CD14-positive monocyte (primary cell): Measurements from ENCODE around the gene ARHGAP15. TPM values are rescaled to one million over a fixed set of nuclear protein-coding genes. Genes with fewer than 3 reads are reported as not detected.

Experiments used
- DNase-seq, 3 donors: peaks; one replicate each; pipeline ENCODE4 v3.0.0-alpha.2; 2011 to 2022
- H2AFZ ChIP-seq: 2 replicates; pipeline ENCODE4 v1.6.0; 2012; ENCODE audit warnings: mild to moderate bottlenecking, low read depth, low read length, inconsistent platforms; ENCODE audit not compliant: insufficient read depth, poor library complexity, severe bottlenecking
- H3K27ac ChIP-seq, 2 donors: 1 replicate in 1 of 2; 2 replicates in 1 of 2; pipeline ENCODE4 v1.5.1; 2012 to 2013; ENCODE audit warnings: low read length in 2 of 2, control low read depth in 1 of 2, inconsistent platforms in 1 of 2, low read depth in 1 of 2, mild to moderate bottlenecking in 1 of 2
- H3K27me3 ChIP-seq, 2 donors: one replicate each; pipeline versions ENCODE4 v1.6.0 to v1.6.1; 2011 to 2013; ENCODE audit warnings: low read length in 2 of 2; ENCODE audit not compliant: control insufficient read depth in 2 of 2, insufficient read depth in 2 of 2
- H3K36me3 ChIP-seq, 2 donors: replicated peaks in 1 of 2; 1 replicate in 1 of 2; 2 replicates in 1 of 2; pipeline versions ENCODE4 v1.5.1 to v1.6.1; 2012 to 2013; ENCODE audit warnings: low read length in 2 of 2, control low read depth in 1 of 2, inconsistent platforms in 1 of 2, mild to moderate bottlenecking in 1 of 2; ENCODE audit not compliant: insufficient read depth in 2 of 2, control insufficient read depth in 1 of 2
- H3K4me1 ChIP-seq, 2 donors: 1 replicate in 1 of 2; 2 replicates in 1 of 2; pipeline versions ENCODE4 v1.5.1 to v1.6.1; 2012 to 2013; ENCODE audit warnings: low read length in 2 of 2, control low read depth in 1 of 2, inconsistent platforms in 1 of 2, mild to moderate bottlenecking in 1 of 2, moderate library complexity in 1 of 2; ENCODE audit not compliant: insufficient read depth in 2 of 2, control insufficient read depth in 1 of 2
- H3K4me2 ChIP-seq: replicated peaks from 2 replicates; pipeline ENCODE3; 2012; ENCODE audit warnings: low read length, moderate library complexity, mild to moderate bottlenecking; ENCODE audit not compliant: poor library complexity, severe bottlenecking; ENCODE audit errors: extremely low read depth
- H3K4me3 ChIP-seq, 3 experiments: fragments of 200-600 bp in 1 of 3; sonication (generic) in 1 of 3; replicated peaks in 1 of 3; 1 replicate in 2 of 3; 2 replicates in 1 of 3; pipeline ENCODE4 v1.5.1; 2011 to 2013; ENCODE audit warnings: low read length in 3 of 3, mild to moderate bottlenecking in 3 of 3, control low read depth in 2 of 3, low read depth in 2 of 3, inconsistent platforms in 1 of 3, moderate library complexity in 1 of 3
- H3K79me2 ChIP-seq: 2 replicates; pipeline ENCODE4 v1.6.0; 2012; ENCODE audit warnings: mild to moderate bottlenecking, control low read depth, inconsistent platforms, low read length, moderate library complexity; ENCODE audit not compliant: insufficient read depth
- H3K9ac ChIP-seq: 2 replicates; pipeline ENCODE4 v1.6.0; 2017; ENCODE audit warnings: low read length, mild to moderate bottlenecking; ENCODE audit not compliant: insufficient read depth, poor library complexity, severe bottlenecking
- H3K9me3 ChIP-seq, 2 donors: replicated peaks in 1 of 2; 1 replicate in 1 of 2; 2 replicates in 1 of 2; pipeline versions ENCODE4 v1.5.1 to v1.6.1; 2012 to 2013; ENCODE audit warnings: low read length in 2 of 2, control low read depth in 1 of 2; ENCODE audit not compliant: control insufficient read depth in 1 of 2, insufficient read depth in 1 of 2
- H4K20me1 ChIP-seq: 2 replicates; pipeline ENCODE4 v1.6.0; 2012; ENCODE audit warnings: mild to moderate bottlenecking, low read length, control low read depth, moderate library complexity; ENCODE audit not compliant: insufficient read depth
- H3K27ac Mint-ChIP-seq, 7 donors: one replicate each; pipeline ENCODE4 v1.8.0; 2020; ENCODE audit warnings: mild to moderate bottlenecking in 7 of 7, mixed read lengths in 7 of 7, moderate library complexity in 6 of 7, inconsistent platforms in 2 of 7
- H3K27me3 Mint-ChIP-seq, 3 donors: one replicate each; pipeline ENCODE4 v1.8.0; 2021 to 2022; ENCODE audit warnings: low read depth in 3 of 3, mild to moderate bottlenecking in 3 of 3, mixed read lengths in 3 of 3, moderate library complexity in 3 of 3, inconsistent platforms in 1 of 3
- H3K36me3 Mint-ChIP-seq, 2 donors: one replicate each; pipeline ENCODE4 v1.8.0; 2020; ENCODE audit warnings: mixed read lengths in 2 of 2, inconsistent platforms in 1 of 2, mild to moderate bottlenecking in 1 of 2
- H3K4me1 Mint-ChIP-seq: one replicate; pipeline ENCODE4 v1.8.0; 2020; ENCODE audit warnings: mild to moderate bottlenecking, mixed read lengths
- H3K4me3 Mint-ChIP-seq, 2 donors: one replicate each; pipeline ENCODE4 v1.8.0; 2020; ENCODE audit warnings: mild to moderate bottlenecking in 2 of 2, mixed read lengths in 2 of 2, moderate library complexity in 1 of 2
- H3K9me3 Mint-ChIP-seq, 7 donors: one replicate each; pipeline ENCODE4 v1.8.0; 2020 to 2022; ENCODE audit warnings: mixed read lengths in 7 of 7, mild to moderate bottlenecking in 6 of 7, moderate library complexity in 6 of 7, inconsistent platforms in 2 of 7
- WGBS: methylation state at CpG from one replicate; pipeline ENCODE4 v1.1.5; 2013; ENCODE audit warnings: missing lambda C conversion rate; ENCODE audit not compliant: insufficient coverage; 5-methylcytosine and 5-hydroxymethylcytosine counted together
- intact Hi-C, 2 donors: fragments of 100-400 bp; cut with micrococcal nuclease; formaldehyde crosslinking; loops; one replicate each; pipeline versions ENCODE4 v1.15.0 to v1.15.1; 2023
- polyA plus RNA-seq, 3 donors: library from polyadenylated mRNA; depleted of rRNA in 1 of 3; unstranded in 2 of 3; stranded (reverse) in 1 of 3; fragments of 300-500 nt in 2 of 3; fragments of >200 nt in 1 of 3; fragmentation: Illumina TruSeq in 2 of 3; gene quantifications; 1 replicate in 2 of 3; 2 replicates in 1 of 3; pipeline ENCODE4 v1.2.3, GENCODE V29; 2012 to 2021
- TF ChIP-seq, protein P1 (sequence below): fragments of 200-600 bp; IDR thresholded peaks from one replicate; pipeline ENCODE4 v1.8.0; 2022; ENCODE audit warnings: antibody characterized with exemption, mild to moderate bottlenecking

Gene ARHGAP15
- polyA plus RNA-seq, 3 donors, result 35.4 to 50.9 (median 50.7) TPM

DNA sequence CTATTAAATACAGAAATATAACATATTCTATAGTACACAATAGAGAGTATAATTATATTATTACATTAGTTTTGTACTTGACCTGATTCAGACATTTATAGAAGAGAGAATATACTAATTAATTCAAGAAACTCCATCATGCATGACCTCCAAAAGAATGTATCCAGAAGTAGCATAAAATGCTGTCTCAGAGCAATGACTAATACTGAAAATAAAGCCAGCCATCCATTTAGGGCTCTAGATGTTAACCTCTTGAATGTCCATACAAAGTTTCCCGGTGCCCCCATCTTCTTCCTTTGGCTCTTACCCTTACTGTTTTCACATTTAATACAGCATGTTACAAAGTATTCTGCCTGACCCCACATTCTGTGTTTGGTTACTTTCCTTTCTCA lies 102.0 kb downstream of the ARHGAP15 start:
- Histone ChIP-seq H3K27me3 (no peaks in the 10 kb centered on the region), H3K36me3 (peaks cover 38 to 76% of the 10 kb centered on the region in 2 donors), H3K4me3 (no peak overlapping the region), H2AFZ (no peak overlapping the region), H4K20me1 (peaks cover 5% of the 10 kb centered on the region), H3K27ac (no peak overlapping the region), H3K4me2 (no peak overlapping the region), H3K4me1 (no peaks in the 10 kb centered on the region), H3K9ac (no peak overlapping the region), H3K79me2 (peaks cover 21% of the 10 kb centered on the region), H3K9me3 (peaks cover 7 to 14% of the 10 kb centered on the region in 2 donors)
- intact Hi-C loops, result no loop called here
- no peaks in the 10 kb centered on the region for H3K4me1 Mint-ChIP-seq
- H3K9me3 Mint-ChIP-seq, result peaks cover 3 to 20% (median 15%) of the 10 kb centered on the region in 7 donors
- peaks cover 60 to 68% of the 10 kb centered on the region in 2 donors for H3K36me3 Mint-ChIP-seq
- peak overlapping the region in 2 of 7 donors; percentile 43 to 54 for H3K27ac Mint-ChIP-seq
- no peaks in the 10 kb centered on the region for H3K27me3 Mint-ChIP-seq
- TF ChIP-seq, protein P1, sequence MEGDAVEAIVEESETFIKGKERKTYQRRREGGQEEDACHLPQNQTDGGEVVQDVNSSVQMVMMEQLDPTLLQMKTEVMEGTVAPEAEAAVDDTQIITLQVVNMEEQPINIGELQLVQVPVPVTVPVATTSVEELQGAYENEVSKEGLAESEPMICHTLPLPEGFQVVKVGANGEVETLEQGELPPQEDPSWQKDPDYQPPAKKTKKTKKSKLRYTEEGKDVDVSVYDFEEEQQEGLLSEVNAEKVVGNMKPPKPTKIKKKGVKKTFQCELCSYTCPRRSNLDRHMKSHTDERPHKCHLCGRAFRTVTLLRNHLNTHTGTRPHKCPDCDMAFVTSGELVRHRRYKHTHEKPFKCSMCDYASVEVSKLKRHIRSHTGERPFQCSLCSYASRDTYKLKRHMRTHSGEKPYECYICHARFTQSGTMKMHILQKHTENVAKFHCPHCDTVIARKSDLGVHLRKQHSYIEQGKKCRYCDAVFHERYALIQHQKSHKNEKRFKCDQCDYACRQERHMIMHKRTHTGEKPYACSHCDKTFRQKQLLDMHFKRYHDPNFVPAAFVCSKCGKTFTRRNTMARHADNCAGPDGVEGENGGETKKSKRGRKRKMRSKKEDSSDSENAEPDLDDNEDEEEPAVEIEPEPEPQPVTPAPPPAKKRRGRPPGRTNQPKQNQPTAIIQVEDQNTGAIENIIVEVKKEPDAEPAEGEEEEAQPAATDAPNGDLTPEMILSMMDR, result no peak
- no peak for DNase-seq
- 50% methylated on average over 1 of the region's 1 CpG for WGBS
- no peak overlapping the region for H3K4me3 Mint-ChIP-seq

DNA sequence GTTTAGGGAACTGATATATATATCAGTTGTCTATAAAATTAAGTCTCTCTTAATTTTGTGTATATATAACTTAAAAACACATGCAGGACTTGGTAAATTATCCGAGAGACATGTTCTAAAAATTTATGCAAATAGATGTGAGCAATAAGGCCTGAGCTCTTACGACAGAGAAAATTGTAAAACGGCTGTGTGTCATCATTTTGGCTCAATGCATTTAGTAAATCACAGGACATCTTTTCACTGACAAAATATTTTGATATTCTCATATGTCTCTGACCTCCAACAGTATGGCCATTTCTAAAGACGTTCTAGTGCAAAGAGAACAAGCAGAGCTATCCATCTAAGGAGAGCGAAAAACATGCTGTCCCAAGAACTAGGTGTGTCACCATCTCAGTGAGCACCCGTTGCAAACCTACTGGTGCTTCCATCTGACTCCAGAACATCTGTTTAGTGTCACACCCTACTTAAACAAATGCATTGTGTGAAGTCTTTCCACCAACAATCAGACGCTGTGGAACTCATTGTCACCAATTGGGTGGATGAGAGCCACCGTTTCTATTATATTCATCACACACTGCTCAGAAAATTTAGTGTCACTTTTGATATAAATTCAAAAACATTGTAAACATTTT lies 108.0 kb downstream of the ARHGAP15 start:
- TF ChIP-seq, protein P1, result no peak
- Histone ChIP-seq H3K27ac (no peak overlapping the region), H2AFZ (no peak overlapping the region), H3K36me3 (peaks cover 21 to 60% of the 10 kb centered on the region in 2 donors), H3K27me3 (no peaks in the 10 kb centered on the region), H3K9ac (no peak overlapping the region), H3K4me1 (no peaks in the 10 kb centered on the region), H3K4me2 (no peak overlapping the region), H3K79me2 (peaks cover 25% of the 10 kb centered on the region), H4K20me1 (no peaks in the 10 kb centered on the region), H3K4me3 (no peak overlapping the region), H3K9me3 (peaks cover 4 to 7% of the 10 kb centered on the region in 2 donors)
- no peak overlapping the region for H3K4me3 Mint-ChIP-seq
- H3K4me1 Mint-ChIP-seq, result no peaks in the 10 kb centered on the region
- intact Hi-C loops, result no loop called here
- 98% methylated on average over 4 of the region's 8 CpGs for WGBS
- H3K36me3 Mint-ChIP-seq, result peaks cover 55 to 60% of the 10 kb centered on the region in 2 donors
- H3K27me3 Mint-ChIP-seq, result no peaks in the 10 kb centered on the region
- DNase-seq, result no peak
- no peak overlapping the region for H3K27ac Mint-ChIP-seq
- peaks cover 0 to 14% (median 11%) of the 10 kb centered on the region in 7 donors for H3K9me3 Mint-ChIP-seq
